Ascending aorta (tissue), 2 donors: ENCODE results near the gene HTT. TPM values are rescaled to one million over a fixed set of nuclear protein-coding genes. Genes with fewer than 3 reads are reported as not detected.

Experiments used
- DNase-seq, 2 donors: peaks; one replicate each; pipeline ENCODE4 v3.0.0-alpha.2; 2019; ENCODE audit warnings: low spot score in 2 of 2
- H3K27ac ChIP-seq, 2 donors: fragments of 200-600 bp; sonication (generic); one replicate each; pipeline ENCODE4 v1.5.1; 2016 to 2017; ENCODE audit warnings: mild to moderate bottlenecking in 1 of 2
- H3K27me3 ChIP-seq: fragments of 200-600 bp; sonication (generic); one replicate; pipeline ENCODE4 v1.5.1; 2017
- H3K36me3 ChIP-seq, 2 donors: fragments of 200-600 bp; sonication (generic); one replicate each; pipeline ENCODE4 v1.5.1; 2016
- H3K4me1 ChIP-seq, 2 donors: fragments of 200-600 bp; sonication (generic); one replicate each; pipeline ENCODE4 v1.5.1; 2016 to 2017; ENCODE audit warnings: mild to moderate bottlenecking in 1 of 2
- H3K4me3 ChIP-seq, 2 donors: fragments of 200-600 bp; sonication (generic); one replicate each; pipeline ENCODE4 v1.5.1; 2016 to 2017; ENCODE audit warnings: mild to moderate bottlenecking in 1 of 2
- H3K9me3 ChIP-seq, 2 donors: fragments of 200-600 bp; sonication (generic); one replicate each; pipeline ENCODE4 v1.5.1; 2016
- intact Hi-C: fragments of 100-400 bp; cut with DNase I; formaldehyde crosslinking; loops from one replicate; pipeline ENCODE4 v1.15.1; 2023
- total RNA-seq: library from RNA; depleted of rRNA; stranded (reverse); fragments of >200 nt; gene quantifications from one replicate; pipeline ENCODE4 v1.1.0, GENCODE V29; 2016
- TF ChIP-seq, protein P1 (sequence below), 3 experiments: fragments of 200-600 bp in 2 of 3; fragments of 450-650 bp in 1 of 3; sonication (generic) in 2 of 3; IDR thresholded peaks; one replicate each; pipeline ENCODE4 v1.5.1; 2016 to 2019; ENCODE audit warnings: antibody characterized with exemption in 3 of 3, mild to moderate bottlenecking in 1 of 3, moderate library complexity in 1 of 3

HTT gene
- total RNA-seq, 1 donor from 2014 or later = 23.7 TPM

DNA sequence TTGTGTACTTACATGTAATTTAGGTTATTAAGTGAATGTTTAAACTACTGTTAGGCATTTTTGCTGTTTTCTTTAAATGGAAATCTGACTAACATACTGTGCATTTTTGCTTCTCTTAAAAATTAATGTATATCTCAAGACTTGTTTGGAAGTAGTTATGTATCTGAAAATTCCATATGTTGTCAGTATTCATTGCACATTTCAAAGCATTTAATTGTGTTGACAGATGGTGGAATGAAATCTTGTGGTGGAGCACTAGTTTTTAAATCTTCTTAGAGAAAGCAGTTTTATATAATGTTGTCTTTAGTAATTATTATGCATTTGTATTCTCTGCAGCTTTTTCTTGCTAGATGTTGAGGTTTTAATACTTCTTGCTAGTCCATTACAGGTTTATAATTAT lies 102.9 kb downstream of the HTT start:
- no peak overlapping the region for H3K27ac ChIP-seq
- TF ChIP-seq, protein P1, sequence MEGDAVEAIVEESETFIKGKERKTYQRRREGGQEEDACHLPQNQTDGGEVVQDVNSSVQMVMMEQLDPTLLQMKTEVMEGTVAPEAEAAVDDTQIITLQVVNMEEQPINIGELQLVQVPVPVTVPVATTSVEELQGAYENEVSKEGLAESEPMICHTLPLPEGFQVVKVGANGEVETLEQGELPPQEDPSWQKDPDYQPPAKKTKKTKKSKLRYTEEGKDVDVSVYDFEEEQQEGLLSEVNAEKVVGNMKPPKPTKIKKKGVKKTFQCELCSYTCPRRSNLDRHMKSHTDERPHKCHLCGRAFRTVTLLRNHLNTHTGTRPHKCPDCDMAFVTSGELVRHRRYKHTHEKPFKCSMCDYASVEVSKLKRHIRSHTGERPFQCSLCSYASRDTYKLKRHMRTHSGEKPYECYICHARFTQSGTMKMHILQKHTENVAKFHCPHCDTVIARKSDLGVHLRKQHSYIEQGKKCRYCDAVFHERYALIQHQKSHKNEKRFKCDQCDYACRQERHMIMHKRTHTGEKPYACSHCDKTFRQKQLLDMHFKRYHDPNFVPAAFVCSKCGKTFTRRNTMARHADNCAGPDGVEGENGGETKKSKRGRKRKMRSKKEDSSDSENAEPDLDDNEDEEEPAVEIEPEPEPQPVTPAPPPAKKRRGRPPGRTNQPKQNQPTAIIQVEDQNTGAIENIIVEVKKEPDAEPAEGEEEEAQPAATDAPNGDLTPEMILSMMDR (IDR thresholded peaks at IDR 0.05) = no peak
- DNase-seq = no peak
- H3K4me3 ChIP-seq = no peak overlapping the region
- H3K27me3 ChIP-seq = no peaks in the 10 kb centered on the region
- peaks cover 67 to 78% of the 10 kb centered on the region in 2 donors for H3K36me3 ChIP-seq
- no peaks in the 10 kb centered on the region for H3K9me3 ChIP-seq
- no peaks in the 10 kb centered on the region for H3K4me1 ChIP-seq
- intact Hi-C loops = no loop called here

DNA sequence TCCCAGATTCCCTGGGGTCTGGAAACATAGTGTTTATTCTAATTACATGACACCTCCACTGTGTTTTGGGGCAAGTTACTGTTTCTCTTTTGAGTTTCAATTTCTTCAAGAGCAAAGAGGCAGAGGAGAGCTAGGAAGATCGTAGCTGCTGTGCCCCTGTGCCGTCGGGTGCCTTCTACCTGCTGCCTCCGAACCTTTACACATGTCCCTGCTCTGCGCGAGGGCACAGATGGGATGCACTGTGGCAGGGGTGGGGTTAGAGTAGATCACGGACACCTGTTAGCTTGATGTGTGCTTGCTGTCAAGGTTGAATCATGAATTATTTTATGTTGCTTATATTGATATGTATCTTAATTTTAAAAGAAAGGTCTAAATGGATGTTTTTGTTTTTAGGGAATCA lies 103.4 kb downstream of the HTT start:
- Histone ChIP-seq H3K4me1 (no peaks in the 10 kb centered on the region), H3K4me3 (no peak overlapping the region), H3K36me3 (peaks cover 69 to 78% of the 10 kb centered on the region in 2 donors), H3K27ac (no peak overlapping the region), H3K27me3 (no peaks in the 10 kb centered on the region), H3K9me3 (no peaks in the 10 kb centered on the region)
- no peak for DNase-seq
- TF ChIP-seq, protein P1 (IDR thresholded peaks at IDR 0.05) = no peak
- intact Hi-C loops = no loop called here

DNA sequence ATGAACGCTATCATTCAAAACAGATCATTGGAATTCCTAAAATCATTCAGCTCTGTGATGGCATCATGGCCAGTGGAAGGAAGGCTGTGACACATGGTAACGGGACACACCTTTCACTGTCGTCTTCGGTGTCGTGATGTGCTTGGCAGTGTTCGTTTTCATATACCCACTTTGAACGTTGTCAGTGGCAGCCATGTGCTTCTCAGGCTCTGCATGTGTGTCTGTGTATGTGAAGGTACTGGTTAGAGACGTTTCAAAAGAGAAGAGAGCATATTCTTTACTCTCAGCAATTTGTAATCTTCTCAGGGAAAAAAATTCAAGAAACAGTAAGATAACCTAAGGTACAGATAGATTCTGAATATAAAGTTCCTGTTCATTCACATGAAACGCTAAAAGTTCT lies 103.9 kb downstream of the HTT start:
- intact Hi-C loops = no loop called here
- Histone ChIP-seq H3K27ac (no peak overlapping the region), H3K27me3 (no peaks in the 10 kb centered on the region), H3K36me3 (peaks cover 69 to 78% of the 10 kb centered on the region in 2 donors), H3K9me3 (no peaks in the 10 kb centered on the region), H3K4me1 (no peaks in the 10 kb centered on the region), H3K4me3 (no peak overlapping the region)
- TF ChIP-seq, protein P1 (IDR thresholded peaks at IDR 0.05) = no peak
- no peak for DNase-seq

DNA sequence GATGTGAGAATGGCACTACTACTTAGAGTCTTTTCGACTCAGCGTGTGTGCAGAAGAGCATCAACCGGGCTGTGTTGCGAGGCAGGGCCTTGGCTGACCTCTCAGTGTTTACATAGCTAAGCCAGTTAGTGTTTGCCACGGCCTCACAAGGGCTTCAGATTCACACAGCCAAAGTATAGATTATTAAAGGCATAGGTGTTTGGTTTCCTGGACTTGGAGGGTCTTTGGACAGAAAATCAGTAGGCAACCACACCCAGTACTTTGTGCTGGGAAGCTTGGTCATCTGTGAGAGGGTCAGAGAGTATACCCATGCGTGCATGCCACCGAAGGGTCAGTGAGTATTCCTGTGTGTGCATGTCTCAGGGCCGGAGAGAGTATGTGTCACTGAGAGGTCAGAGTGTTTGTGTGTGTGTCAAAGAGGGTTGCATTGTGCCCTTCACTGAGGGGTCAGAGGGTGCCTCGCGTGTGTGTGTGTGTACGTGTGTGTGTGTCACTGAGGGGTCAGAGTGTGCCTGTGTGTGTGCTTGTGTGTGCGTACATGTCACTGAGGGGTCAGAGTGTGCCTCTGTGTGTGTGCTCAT lies 104.7 kb downstream of the HTT start:
- H3K36me3 ChIP-seq = peaks cover 68 to 78% of the 10 kb centered on the region in 2 donors
- intact Hi-C loops = no loop called here

DNA sequence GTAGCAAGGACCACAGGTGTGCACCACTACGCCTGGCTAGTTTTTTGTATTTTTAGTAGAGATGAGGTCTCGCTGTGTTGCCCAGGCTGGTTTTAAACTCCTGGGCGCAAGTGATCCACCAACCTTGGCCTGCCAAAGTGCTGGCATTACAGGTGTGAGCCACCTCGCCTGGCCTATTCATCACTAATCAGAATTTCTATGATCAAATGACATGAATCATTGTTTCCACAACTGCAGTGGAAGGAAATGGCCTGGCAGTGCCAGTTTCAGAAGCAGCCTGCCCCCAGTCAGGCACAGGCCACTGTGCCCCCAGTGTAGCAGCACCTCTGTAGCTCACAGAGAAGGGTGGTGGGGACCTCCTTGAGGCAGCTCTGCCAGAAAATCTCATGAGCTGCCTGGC lies 108.5 kb downstream of the HTT start:
- no peaks in the 10 kb centered on the region for H3K9me3 ChIP-seq
- TF ChIP-seq, protein P1 (IDR thresholded peaks at IDR 0.05) = no peak
- no peaks in the 10 kb centered on the region for H3K4me1 ChIP-seq
- DNase-seq = no peak
- intact Hi-C loops = no loop called here
- H3K27me3 ChIP-seq = no peaks in the 10 kb centered on the region
- H3K4me3 ChIP-seq = no peak overlapping the region
- peaks cover 52 to 80% of the 10 kb centered on the region in 2 donors for H3K36me3 ChIP-seq
- no peak overlapping the region for H3K27ac ChIP-seq

More for the DNA sequence above, 104.7 kb downstream of the HTT start:
- TF ChIP-seq, protein P1 (IDR thresholded peaks at IDR 0.05) = no peak
- Histone ChIP-seq H3K27me3 (no peaks in the 10 kb centered on the region), H3K4me1 (no peaks in the 10 kb centered on the region), H3K27ac (no peak overlapping the region), H3K9me3 (no peaks in the 10 kb centered on the region), H3K4me3 (no peak overlapping the region)
- no peak for DNase-seq

DNA sequence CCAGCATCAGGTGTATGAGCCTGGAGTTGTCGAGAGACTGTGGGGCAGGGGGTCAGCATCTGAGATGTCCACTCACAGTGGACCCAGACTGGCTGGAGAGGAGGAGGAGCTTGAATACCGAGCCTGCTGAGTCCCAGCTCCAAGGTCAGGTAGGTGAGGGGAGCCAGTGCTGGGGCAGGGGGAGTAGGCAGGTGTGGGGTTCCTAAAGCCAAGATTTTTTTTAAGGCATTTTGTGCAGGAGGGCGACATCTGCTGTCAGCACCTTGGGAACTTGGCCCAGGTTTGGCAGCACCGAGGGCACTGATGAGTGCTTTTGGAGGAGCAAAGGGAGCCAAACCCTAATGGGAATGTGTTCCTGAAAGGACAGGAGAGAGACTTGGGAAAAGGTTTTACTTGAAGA lies 110.2 kb downstream of the HTT start:
- no peak overlapping the region for H3K27ac ChIP-seq
- no peaks in the 10 kb centered on the region for H3K9me3 ChIP-seq
- no peaks in the 10 kb centered on the region for H3K27me3 ChIP-seq
- TF ChIP-seq, protein P1 (IDR thresholded peaks at IDR 0.05) = no peak
- DNase-seq = no peak
- intact Hi-C loops = no loop called here
- H3K4me3 ChIP-seq = no peak overlapping the region
- peaks cover 45 to 81% of the 10 kb centered on the region in 2 donors for H3K36me3 ChIP-seq
- no peaks in the 10 kb centered on the region for H3K4me1 ChIP-seq
